Subcutaneous adipose tissue (tissue), 4 donors: Measurements from ENCODE around the gene ZNF839. TPM values are rescaled to one million over a fixed set of nuclear protein-coding genes. Genes with fewer than 3 reads are reported as not detected.

Experiments used
- total RNA-seq, 4 donors: library from RNA; depleted of rRNA; stranded (reverse); fragments of >200 nt; gene quantifications; one replicate each; pipeline ENCODE4 v1.1.0, GENCODE V29; 2016
- TF ChIP-seq, protein P1 (sequence below): fragments of 450-650 bp; IDR thresholded peaks from one replicate; pipeline ENCODE4 v1.5.1; 2016; ENCODE audit warnings: low read depth, mild to moderate bottlenecking, control low read depth, antibody characterized with exemption, moderate library complexity

The ZNF839 gene
- total RNA-seq, 4 donors from 2014 or later: 7.3 to 17.7 (median 8.9) TPM

DNA sequence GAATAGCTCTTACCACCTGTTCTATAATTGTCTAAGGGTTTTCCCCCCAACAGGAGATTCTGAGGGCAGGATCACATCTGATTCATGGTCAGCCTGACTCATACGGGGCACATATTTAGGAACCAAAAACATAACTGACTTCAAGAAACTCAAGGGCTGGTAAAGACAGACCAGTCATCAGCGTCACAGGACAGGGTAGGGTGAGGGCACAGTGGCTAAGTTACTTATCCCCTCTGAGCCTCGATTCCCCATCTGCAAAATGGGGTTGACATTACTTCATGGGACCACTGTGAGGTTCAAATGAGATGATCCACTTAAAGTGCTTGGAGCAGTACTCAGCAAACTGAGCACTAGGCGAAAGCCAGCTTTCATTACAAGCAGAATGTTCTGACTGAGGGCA is 42.5 kb downstream of the ZNF839 start:
- TF ChIP-seq, protein P1, sequence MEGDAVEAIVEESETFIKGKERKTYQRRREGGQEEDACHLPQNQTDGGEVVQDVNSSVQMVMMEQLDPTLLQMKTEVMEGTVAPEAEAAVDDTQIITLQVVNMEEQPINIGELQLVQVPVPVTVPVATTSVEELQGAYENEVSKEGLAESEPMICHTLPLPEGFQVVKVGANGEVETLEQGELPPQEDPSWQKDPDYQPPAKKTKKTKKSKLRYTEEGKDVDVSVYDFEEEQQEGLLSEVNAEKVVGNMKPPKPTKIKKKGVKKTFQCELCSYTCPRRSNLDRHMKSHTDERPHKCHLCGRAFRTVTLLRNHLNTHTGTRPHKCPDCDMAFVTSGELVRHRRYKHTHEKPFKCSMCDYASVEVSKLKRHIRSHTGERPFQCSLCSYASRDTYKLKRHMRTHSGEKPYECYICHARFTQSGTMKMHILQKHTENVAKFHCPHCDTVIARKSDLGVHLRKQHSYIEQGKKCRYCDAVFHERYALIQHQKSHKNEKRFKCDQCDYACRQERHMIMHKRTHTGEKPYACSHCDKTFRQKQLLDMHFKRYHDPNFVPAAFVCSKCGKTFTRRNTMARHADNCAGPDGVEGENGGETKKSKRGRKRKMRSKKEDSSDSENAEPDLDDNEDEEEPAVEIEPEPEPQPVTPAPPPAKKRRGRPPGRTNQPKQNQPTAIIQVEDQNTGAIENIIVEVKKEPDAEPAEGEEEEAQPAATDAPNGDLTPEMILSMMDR: no peak

DNA sequence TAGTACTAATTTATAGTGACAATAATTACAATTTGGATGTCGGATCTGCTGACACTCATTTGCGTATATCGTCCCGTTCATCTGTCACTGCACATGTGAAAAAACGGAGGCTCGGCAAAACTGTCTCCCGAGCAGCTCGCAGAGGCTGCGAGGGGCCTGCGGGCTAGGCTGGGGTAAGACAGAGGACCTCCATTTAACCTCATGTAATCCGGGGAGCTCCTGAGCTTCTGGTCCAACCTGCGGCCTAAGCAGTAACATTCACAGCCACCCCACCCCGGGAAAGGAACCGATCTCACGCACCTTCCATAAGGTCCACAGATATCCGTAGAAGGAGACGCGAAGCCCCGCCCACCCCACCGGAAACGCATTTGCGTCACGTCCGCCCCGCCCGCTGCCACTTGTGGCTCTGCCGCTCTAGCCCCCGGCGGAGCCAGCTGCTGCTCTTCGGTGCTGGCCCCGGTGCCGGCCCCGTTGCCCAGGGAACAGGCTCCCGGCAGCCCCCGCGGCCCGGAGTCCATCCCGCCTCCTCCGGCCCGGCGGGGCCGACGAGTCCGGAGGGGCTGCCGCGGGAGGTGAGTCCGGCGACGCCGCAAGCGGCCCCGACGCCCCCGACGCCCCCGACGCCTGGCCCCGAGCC is 43.1 kb downstream of the ZNF839 start, which contains the start of the genes CINP and TECPR2:
TSS of gene CINP (minus strand) at position 346 of the 637 bp plus-strand sequence. CDS start at position 307, 39 bp downstream.
TSS of gene TECPR2 (plus strand) at position 397 of the 637 bp plus-strand sequence. CDS start 13,781 bp downstream, outside the sequence.
- TF ChIP-seq, protein P1: no peak

DNA sequence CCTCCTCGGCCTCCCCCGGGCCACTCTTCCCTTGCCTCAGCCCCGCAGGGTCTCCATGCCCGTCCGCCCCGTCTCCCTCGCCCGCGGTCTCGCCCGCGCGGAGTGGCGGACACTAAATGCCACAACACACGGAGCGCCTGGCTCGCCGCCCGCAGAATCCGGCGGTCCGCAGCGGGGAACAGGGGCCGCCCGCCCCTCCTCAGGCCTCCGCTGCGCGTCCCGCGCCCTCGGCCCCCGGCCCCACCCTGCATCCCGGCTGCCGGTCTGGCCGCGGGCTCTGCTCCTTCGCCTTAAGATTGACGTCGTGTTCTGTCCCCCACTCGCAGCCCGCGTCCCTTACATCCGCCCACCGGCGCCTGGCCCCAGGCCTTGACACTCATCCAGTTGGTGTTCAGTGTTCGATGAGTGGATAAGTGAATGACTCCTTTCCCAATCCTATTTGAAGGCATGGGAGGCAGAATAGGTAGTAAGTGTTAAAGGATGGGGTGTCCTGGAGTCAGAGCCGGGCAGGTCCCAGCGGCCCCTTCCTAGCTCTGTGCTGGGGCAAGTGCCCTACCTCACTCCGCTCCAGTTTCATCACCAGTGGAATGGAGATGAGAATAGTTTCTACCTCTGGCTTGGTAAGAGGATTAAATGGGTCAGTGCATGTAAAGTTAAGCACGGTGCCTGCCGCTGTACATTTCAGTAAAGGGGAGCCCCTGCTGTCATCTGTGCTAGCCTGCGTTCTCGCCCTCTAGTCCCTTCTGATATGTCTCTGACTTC is 43.8 kb downstream of the ZNF839 start:
- TF ChIP-seq, protein P1: no peak

DNA sequence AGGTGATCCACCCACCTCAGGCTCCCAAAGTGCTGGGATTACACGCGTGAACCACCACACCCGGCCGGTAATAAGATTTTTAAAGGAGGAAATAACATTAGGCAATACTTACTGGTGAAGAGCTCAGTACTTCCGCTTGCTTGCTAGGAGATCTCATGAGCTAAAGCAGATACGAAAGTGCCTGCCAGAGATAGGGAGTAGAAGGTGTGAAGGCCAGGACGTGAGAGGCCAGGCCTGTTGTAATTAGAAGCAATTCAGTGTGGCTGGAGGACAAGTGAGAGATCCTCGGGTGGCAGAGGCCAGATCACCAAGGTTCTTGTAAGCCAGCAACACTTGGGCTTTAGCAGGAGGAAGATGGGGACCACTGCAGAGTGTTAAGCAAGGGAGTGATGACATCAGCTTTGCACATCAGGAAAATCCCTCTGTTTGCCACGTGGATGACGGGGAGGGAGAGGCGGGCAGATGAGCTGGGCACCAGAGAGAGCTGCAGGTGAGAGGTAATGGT is 50.8 kb downstream of the ZNF839 start:
- TF ChIP-seq, protein P1: no peak

DNA sequence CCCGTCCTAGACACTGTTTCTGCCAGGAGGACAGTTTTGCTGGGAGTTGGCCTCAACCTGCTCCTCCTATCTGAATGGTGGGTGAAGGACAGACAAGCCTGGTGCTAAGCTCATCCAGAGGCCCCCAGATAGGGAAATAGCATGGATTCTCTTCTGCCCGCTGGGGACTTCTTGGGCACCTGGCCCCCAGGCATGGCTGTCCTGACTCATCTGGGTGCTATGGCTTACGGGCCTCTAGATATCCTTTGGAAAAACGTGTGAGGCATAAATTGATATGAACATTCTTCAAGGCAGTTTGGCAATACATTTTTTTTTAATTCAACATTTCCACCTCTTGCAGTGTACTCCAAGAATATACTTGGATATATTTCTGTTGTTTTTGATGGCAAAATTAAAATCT is 51.8 kb downstream of the ZNF839 start:
- TF ChIP-seq, protein P1: no peak

DNA sequence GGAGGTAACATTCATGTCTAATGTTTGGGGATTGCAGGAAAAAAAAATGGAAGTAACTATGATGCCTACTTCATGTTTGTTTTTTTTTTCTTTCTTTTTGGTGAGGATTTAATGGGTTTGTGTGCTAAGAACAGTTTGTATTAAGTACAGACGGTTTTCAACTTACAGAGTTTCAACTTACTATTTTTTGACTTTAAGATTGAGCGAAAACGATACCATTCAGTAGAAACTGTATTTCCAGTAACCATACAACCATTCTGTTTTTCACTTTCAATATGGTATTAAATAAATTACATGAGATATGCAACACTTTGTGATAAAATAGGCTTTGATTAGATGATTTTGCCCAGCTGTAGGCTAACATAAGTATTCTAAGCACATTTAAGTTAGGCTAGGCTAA is 53.6 kb downstream of the ZNF839 start:
- TF ChIP-seq, protein P1: no peak

DNA sequence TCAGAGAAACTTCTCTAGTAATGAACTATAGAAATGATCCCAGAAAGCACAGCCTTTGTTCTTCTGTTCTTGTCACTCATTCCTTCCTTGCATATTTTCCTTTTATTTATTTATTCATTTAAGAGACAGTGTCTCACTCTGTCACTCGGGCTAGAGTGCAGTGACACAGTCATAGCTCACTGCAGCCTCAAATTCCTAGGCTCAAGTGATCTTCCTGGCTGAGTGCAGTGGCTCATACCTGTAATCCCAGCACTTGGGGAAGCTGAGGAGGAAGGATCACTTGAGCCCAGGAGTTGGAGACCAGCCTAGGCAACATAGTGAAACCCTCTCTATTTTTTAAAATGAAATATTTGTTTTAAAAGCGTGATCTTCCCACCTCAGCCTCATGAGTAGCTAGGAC is 54.7 kb downstream of the ZNF839 start:
- TF ChIP-seq, protein P1: no peak
